GM19372 (cell line): ENCODE measurements around the gene NABP2.
"Not testable (repeated sequence)": the region's sequence is repeated elsewhere in the genome, so short reads cannot be mapped to it uniquely, and the experiment has no call there.

Source experiments
- ATAC-seq: cut with Tn5 transposase; IDR thresholded peaks from one replicate; pipeline ENCODE4 v1.9.1; 2021; ENCODE audit warnings: mild to moderate bottlenecking, low read depth, moderate library complexity; ENCODE audit not compliant: unreplicated experiment

The NABP2 gene

DNA sequence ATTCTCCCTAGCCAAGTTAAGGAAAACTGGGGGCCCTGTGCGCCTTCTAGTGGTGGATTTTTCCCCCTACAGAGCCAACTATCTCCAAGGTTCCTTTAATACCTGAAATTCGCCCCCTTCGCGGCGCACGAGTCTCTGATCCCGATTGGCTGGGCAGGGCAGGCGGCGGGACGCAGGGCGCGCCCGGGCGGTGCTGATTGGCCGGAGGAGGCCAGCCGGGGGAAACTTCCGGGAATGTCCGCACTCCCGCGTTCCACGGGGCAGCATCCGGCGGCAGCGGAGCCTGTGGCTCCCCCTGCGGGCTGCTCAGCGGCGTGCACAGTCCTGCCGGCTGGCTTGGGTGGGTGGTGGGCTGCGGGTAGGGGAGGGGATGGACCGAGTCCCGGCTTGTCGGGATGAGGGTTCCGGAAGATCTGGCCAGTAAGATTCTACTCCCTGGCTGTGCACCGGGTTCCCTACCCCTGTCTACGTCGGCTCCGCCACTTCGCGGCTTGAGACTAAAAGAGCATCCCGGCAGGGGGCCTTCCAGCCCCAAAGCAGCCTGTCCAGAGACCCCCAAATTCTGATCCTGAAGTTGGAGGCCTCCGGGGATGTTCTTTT is at the start of gene NABP2:
Gene NABP2 (plus strand): TSS at position 241 of the 600 bp plus-strand sequence. CDS start 515 bp downstream, outside the sequence.
- ATAC-seq = peak; percentile 60

DNA sequence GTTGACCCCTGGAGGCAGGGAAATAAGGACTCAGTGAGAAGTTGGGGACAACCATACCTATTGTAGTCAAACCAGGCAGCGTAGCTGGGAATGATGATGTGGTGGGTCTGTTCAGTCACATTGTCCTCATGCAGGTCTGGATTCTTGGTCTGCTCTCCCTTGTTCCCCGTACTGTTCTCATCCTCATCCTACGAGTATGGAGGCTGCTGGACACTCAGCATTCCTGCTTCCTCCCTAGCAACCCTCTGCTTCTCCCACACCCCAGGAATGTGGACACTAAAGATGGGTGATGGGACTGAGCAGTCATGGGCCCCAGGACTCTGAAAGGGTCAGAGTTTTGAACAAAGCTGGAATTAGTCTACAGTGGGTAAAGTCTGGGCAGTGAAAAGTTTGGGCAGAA is 45.8 kb upstream of the NABP2 start:
- no peak for ATAC-seq

DNA sequence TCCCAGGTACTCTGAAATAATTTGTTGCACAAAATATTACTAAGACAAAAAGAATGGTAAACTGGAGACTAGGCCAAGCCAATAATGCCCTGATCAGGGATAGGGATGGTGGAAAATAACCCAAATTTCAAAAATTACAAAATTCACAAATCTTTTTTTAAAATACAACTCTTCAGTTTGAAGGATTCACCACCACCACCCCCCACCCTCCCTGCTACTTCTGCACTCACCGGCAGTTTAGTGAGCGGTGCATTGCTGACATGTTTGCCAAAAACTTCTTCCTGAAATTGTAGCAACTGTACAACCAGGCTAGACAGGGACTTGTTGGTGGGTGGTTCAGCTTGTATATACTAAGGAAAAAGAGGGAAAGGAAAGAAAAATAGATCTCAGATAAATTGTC is 37.2 kb upstream of the NABP2 start:
- no peak for ATAC-seq

GRCh38 chr12:56188131-56188777 is 35.9 kb upstream of the NABP2 start:
- ATAC-seq = no peak

DNA sequence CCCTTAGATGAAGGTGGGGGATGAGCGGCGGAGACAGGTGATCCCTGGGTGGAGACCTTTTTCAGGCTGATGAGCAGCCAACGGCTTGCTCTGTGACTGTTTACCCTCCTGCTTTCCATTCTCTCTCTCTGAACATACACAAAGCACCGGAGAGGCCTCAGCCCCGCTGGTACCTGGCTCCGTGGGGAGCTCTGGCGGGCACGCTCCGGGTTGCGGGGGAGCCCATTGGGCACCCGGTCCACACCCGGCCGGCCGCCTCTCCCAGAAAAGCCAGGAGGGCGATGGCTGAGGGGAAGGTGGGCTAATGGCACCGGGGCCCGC is 35.4 kb upstream of the NABP2 start:
- ATAC-seq = no peak

- ATAC-seq = peak; percentile 69
These were observed 34.8 kb upstream of the NABP2 start, which contains the start of gene SMARCC2 for GRCh38 chr12:56189099-56189917. Gene SMARCC2 (minus strand): TSS chr12:56189483. CDS start chr12:56189461, 22 bp downstream.

GRCh38 chr12:56189918-56190694 is 34.0 kb upstream of the NABP2 start:
- peak; percentile 15 for ATAC-seq

- ATAC-seq = no peak
These were observed 33.4 kb upstream of the NABP2 start for GRCh38 chr12:56190695-56191155.

DNA sequence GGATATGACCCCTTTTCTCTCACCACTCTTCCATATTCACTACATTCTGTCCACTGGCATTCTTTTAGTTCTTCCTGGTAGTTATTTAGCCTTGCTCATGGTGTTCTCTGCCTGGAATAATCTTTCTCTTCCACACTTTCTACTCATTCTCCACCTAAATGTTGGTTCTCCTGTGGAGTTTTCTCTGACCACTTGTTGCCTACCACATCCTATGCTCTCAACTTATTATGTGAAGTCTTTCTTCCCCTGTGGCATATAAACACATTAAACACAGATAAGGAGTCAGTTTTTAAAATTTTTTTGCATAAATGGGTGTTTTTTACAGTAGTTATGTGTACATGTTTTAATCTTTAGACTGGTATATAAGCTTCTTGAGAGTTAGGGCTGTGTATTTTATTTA is 31.6 kb upstream of the NABP2 start:
- ATAC-seq = no peak

DNA sequence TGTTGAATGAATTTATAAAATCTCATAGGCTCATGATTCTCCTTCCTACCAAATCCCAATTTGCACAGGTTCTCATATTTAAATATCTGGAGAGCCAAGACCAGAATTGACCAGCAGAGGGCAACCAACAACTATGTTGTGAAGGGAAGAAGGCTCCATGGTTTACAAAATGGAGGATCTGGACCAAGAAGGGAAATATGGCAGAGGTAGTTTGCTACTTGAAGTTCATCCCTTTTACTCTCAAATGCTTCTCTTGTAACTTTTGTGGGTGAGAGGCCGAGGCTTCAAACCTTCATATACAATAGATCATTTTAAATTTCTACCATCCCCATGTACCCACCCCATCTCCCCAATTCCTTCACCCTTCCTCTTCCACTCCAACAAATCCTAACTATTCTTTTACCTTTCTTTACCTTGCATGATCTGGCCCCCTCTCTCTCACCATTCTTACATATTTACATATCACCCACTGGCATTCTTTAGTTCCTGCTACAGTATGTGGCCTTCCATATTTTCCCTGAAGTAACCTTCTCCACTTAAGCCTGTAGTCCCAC is 31.0 kb upstream of the NABP2 start:
- ATAC-seq = no peak

DNA sequence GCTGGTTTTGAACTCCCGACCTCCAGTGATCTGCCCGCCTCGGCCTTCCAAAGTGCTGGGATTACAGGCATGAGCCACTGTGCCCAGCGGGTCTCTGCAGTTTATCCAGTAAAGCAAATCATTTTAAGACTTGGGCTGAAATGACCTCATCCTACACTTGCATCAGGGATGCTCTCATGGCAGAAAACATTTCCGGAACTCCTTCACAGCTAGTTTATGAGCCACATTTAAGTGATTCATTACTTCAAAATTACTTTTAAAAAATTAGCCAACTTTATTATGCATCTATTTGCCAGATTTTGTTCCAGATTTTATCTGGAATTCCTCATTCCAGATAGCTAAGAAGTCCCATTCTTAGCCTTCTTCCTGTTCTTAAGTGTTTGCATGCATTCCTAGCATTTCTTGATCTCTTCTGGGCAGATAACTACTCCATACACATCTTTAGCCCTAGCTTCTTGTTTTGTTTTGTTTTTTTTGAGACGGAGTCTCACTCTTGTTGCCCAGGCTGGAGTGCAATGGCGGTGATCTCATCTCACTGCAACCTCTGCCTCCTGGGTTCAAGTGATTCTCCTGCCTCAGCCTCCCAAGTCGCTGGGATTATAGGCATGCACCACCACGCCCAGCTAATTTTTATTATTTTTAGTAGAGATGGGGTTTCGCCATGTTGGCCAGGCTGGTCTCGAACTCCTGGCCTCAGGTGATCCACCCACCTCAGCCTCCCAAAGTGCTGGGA is 27.2 kb upstream of the NABP2 start:
- not testable (repeated sequence) for ATAC-seq

GRCh38 chr12:56197921-56198635 is 26.1 kb upstream of the NABP2 start:
- ATAC-seq = no peak

DNA sequence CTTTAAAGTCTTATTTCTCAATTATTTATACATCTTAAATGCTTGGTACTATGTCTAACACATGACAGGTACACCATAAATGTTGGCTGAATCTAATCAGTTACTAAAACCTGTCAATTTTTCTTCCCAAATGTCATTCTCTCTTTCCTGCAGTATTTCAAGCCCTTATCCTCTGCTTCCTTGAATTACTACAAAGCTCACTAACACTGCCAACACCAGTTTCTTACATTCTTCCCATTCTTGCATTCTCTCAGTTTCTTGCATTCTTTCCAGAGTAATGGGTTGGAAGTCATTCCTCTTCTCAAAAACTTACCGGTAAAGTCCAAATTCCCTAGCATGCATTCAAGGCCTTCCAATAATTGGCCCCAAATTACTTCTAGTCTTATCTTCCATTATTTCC is 25.3 kb upstream of the NABP2 start:
- ATAC-seq = no peak

GRCh38 chr12:56202366-56202765 is 21.8 kb upstream of the NABP2 start:
- no peak for ATAC-seq

DNA sequence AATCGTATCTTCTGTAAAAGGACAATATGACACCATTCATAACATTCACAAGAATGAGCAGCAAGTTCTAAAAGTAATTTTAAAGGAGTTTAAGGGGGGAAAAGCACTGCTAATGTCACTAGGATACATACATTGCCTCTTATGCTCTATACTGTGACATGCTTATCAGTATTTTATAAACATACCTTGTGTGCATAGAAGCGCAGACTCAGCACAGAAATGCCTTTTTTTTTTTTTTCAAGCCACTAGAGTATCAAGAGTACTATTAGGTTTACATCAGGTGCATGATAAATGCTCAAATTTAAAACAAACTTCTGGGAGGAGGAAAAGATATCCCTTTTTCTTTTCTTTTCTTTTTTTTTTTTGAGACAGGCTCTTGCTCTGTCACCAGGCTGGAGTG is 21.3 kb upstream of the NABP2 start:
- ATAC-seq = no peak

- no peak for ATAC-seq
These were observed 19.9 kb upstream of the NABP2 start for GRCh38 chr12:56204275-56204674.

DNA sequence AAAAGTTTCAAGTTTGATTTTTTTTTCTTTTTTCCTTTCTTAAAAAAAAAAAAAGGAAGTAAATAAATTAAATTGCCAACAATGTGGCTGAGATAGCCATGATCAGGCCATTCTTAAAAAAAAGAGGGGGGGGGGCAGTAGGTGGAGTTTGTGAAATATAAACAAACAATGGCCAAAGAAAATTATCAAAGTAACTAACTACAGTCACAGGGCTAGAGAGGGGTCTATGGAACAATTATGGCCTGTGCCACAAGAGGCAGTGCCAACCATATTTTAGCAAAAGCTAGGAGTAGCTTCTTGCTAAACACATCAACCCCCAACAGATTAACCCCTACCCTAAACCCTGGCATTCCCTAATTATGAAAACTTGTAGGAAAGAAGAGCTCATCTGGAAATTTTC is 18.7 kb upstream of the NABP2 start:
- no peak for ATAC-seq

DNA sequence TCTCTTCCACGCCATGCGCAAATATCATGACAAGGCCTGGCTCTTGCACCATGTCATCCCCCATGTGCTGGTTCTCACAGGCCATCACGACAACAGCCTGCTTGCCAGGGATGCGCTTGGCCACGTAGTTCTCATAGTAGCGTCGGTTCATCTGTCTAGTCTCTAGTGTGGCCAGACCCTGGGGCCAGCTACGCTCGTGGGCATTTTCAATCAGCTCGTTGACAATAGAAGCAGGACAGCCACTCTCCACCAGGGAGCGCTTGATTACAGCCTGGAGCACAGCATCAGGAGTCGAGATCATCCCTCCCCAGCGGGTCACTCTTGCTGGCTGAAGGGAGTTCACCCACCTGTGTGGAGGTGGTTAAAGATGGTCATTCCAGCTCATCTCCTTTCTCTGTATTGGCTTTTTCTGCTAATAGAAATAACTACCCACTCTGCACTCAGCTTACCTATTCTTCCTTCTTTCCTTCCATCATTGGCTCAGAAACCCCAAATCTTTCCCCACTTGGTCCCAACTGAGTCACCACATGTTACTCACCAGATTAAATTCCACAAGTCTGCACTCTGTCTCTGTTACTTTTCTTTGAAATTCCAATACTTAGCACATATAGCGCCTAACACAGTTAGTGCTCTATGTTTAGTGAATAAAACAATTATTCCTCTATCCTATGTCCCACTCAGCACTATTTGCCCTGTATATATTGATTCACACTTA is 17.5 kb upstream of the NABP2 start:
- ATAC-seq = no peak

GRCh38 chr12:56208006-56208405 is 16.1 kb upstream of the NABP2 start:
- ATAC-seq = no peak
